Activated naive CD8-positive, alpha-beta T cell treated with anti-CD3 and anti-CD28 coated beads, Interleukin-2, amount 50 U/mL, for 24 hours (primary cell): ENCODE results near the gene TMEM198.

ENCODE experiments used
- ATAC-seq: fragments of 150-1000 bp; cut with Tn5 transposase; one replicate; pipeline ENCODE4 v1.10.0; 2021
- DNase-seq: peaks from one replicate; pipeline ENCODE4 v3.0.0; 2021
- H3K27ac Mint-ChIP-seq: one replicate; pipeline ENCODE4 v1.8.0; 2021; ENCODE audit warnings: mild to moderate bottlenecking, mixed read lengths
- H3K27me3 Mint-ChIP-seq: one replicate; pipeline ENCODE4 v1.8.0; 2021; ENCODE audit warnings: mixed read lengths
- H3K36me3 Mint-ChIP-seq: one replicate; pipeline ENCODE4 v1.8.0; 2021; ENCODE audit warnings: low read depth, mixed read lengths
- H3K4me1 Mint-ChIP-seq: one replicate; pipeline ENCODE4 v1.8.0; 2021; ENCODE audit warnings: mixed read lengths
- H3K4me3 Mint-ChIP-seq: one replicate; pipeline ENCODE4 v1.8.0; 2021; ENCODE audit warnings: mild to moderate bottlenecking, moderate library complexity, mixed read lengths
- H3K9me3 Mint-ChIP-seq: one replicate; pipeline ENCODE4 v1.8.0; 2021; ENCODE audit warnings: mixed read lengths

The TMEM198 gene

GRCh38 chr2:219515874-219516629, 27.8 kb upstream of the TMEM198 start:
- H3K4me3 Mint-ChIP-seq, result no peak overlapping the region
- H3K27me3 Mint-ChIP-seq, result peaks cover 74% of the 10 kb centered on the region
- no peaks in the 10 kb centered on the region for H3K36me3 Mint-ChIP-seq
- DNase-seq, result no peak
- ATAC-seq, result no peak
- peaks cover 8% of the 10 kb centered on the region for H3K4me1 Mint-ChIP-seq
- H3K27ac Mint-ChIP-seq, result no peak overlapping the region
- no peaks in the 10 kb centered on the region for H3K9me3 Mint-ChIP-seq

- no peak for DNase-seq
- H3K36me3 Mint-ChIP-seq, result no peaks in the 10 kb centered on the region
- no peak for ATAC-seq
- H3K27me3 Mint-ChIP-seq, result peaks cover 76% of the 10 kb centered on the region
- no peak overlapping the region for H3K4me3 Mint-ChIP-seq
- H3K27ac Mint-ChIP-seq, result no peak overlapping the region
- no peaks in the 10 kb centered on the region for H3K9me3 Mint-ChIP-seq
- peaks cover 10% of the 10 kb centered on the region for H3K4me1 Mint-ChIP-seq
Observed at GRCh38 chr2:219516888-219517287, 26.9 kb upstream of the TMEM198 start.

- no peaks in the 10 kb centered on the region for H3K9me3 Mint-ChIP-seq
- H3K4me3 Mint-ChIP-seq, result no peak overlapping the region
- H3K36me3 Mint-ChIP-seq, result no peaks in the 10 kb centered on the region
- peaks cover 73% of the 10 kb centered on the region for H3K27me3 Mint-ChIP-seq
- ATAC-seq (no peak), DNase-seq (no peak)
- peaks cover 12% of the 10 kb centered on the region for H3K4me1 Mint-ChIP-seq
- H3K27ac Mint-ChIP-seq, result no peak overlapping the region
Observed at GRCh38 chr2:219517954-219518778, 25.7 kb upstream of the TMEM198 start.

DNA sequence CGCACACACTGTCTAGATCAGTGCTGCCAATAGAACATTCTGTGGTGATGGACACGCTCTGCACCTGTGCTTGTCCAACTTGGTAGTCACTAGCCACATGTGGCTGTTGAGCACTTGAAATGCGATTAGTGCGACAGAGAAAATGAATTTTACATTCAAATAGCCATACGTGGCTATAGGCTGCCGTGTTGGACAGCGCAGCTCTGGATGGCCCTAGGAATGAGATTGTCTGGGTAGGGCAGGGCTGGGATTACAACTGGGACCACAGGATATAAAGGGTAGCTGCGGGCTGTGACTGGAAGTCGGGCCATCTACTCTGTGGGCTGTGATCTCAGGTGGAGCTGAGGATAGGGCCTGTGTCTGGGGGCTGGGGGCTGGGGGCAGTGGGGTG, 24.3 kb upstream of the TMEM198 start:
- Mint-ChIP-seq H3K4me3 (no peak overlapping the region), H3K27me3 (peaks cover 76% of the 10 kb centered on the region), H3K36me3 (no peaks in the 10 kb centered on the region), H3K27ac (no peak overlapping the region), H3K4me1 (peaks cover 10% of the 10 kb centered on the region), H3K9me3 (no peaks in the 10 kb centered on the region)
- DNase-seq, result no peak
- ATAC-seq, result no peak

GRCh38 chr2:219520079-219520478, 23.7 kb upstream of the TMEM198 start:
- H3K9me3 Mint-ChIP-seq, result no peaks in the 10 kb centered on the region
- H3K4me1 Mint-ChIP-seq, result peaks cover 10% of the 10 kb centered on the region
- no peaks in the 10 kb centered on the region for H3K36me3 Mint-ChIP-seq
- DNase-seq, result no peak
- peaks cover 79% of the 10 kb centered on the region for H3K27me3 Mint-ChIP-seq
- H3K4me3 Mint-ChIP-seq, result no peak overlapping the region
- H3K27ac Mint-ChIP-seq, result no peak overlapping the region
- ATAC-seq, result no peak

GRCh38 chr2:219521066-219521880, 22.6 kb upstream of the TMEM198 start:
- ATAC-seq (no peak), DNase-seq (no peak)
- Mint-ChIP-seq H3K4me1 (peaks cover 10% of the 10 kb centered on the region), H3K9me3 (no peaks in the 10 kb centered on the region), H3K36me3 (no peaks in the 10 kb centered on the region), H3K4me3 (no peak overlapping the region), H3K27ac (no peak overlapping the region), H3K27me3 (peaks cover 77% of the 10 kb centered on the region)

- Mint-ChIP-seq H3K36me3 (no peaks in the 10 kb centered on the region), H3K27me3 (peaks cover 77% of the 10 kb centered on the region), H3K27ac (no peak overlapping the region), H3K4me3 (no peak overlapping the region), H3K4me1 (peaks cover 10% of the 10 kb centered on the region), H3K9me3 (no peaks in the 10 kb centered on the region)
- ATAC-seq (no peak), DNase-seq (no peak)
Observed at GRCh38 chr2:219522111-219523030, 21.5 kb upstream of the TMEM198 start.

DNA sequence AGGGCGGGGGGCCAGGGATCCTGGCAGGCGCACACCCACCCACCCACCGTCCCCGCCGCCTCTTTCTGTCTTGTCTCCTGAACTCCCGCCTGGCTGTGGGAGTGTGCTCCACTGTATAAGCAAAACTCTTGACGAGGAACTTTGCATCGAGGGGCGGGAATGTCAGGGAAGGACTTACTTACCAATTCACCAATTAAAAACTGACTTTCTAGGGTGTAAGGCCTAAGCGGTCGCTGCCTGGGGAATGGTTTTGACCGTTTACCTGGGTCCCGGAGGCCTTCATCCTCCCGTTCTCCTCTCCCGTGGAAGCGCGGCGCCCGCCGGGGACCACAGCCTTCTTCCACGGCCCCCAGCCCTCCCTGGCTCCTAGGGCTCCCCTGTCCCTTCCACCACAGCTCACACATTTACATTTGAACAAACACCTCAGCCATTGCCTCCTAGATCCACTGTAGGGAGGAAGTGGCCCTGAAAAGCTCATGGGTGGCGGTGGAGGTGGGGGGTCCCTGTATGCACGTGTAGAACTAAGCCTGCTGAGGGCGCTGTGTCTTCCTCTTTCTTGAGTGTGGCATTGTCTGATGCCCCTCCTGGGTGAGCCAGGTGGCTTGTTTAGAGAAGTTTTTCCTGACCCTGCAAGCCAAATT, 20.7 kb upstream of the TMEM198 start:
- H3K27ac Mint-ChIP-seq, result no peak overlapping the region
- no peaks in the 10 kb centered on the region for H3K36me3 Mint-ChIP-seq
- H3K9me3 Mint-ChIP-seq, result no peaks in the 10 kb centered on the region
- DNase-seq, result no peak
- H3K27me3 Mint-ChIP-seq, result peaks cover 77% of the 10 kb centered on the region
- ATAC-seq, result no peak
- H3K4me1 Mint-ChIP-seq, result peaks cover 10% of the 10 kb centered on the region
- no peak overlapping the region for H3K4me3 Mint-ChIP-seq

DNA sequence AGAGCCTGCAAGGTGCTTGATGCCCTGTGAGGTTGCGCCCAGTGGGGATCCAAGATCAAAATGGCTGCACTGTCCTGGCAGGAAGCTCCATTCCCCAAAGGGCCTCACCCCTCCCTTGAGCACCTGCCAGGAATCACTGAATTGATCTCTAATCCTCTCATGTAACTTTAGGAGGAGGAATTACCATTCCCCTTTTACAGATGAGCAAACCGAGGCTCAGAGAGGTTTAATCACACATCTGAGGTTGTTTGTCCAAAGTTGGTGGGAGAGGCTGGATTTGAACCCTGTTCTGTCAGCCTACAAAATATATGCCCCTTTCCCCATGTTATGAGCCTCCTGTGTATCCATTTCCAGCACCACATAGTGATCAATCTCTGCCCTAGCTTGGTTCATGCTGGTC, 19.0 kb upstream of the TMEM198 start:
- Mint-ChIP-seq H3K36me3 (no peaks in the 10 kb centered on the region), H3K9me3 (no peaks in the 10 kb centered on the region), H3K27me3 (peaks cover 85% of the 10 kb centered on the region), H3K27ac (no peak overlapping the region), H3K4me3 (no peak overlapping the region), H3K4me1 (peaks cover 10% of the 10 kb centered on the region)
- ATAC-seq, result no peak
- no peak for DNase-seq

GRCh38 chr2:219525533-219526232, 18.1 kb upstream of the TMEM198 start:
- H3K4me1 Mint-ChIP-seq, result peaks cover 10% of the 10 kb centered on the region
- H3K4me3 Mint-ChIP-seq, result no peak overlapping the region
- H3K27ac Mint-ChIP-seq, result no peak overlapping the region
- DNase-seq (no peak), ATAC-seq (no peak)
- peaks cover 86% of the 10 kb centered on the region for H3K27me3 Mint-ChIP-seq
- H3K36me3 Mint-ChIP-seq, result no peaks in the 10 kb centered on the region
- no peaks in the 10 kb centered on the region for H3K9me3 Mint-ChIP-seq

DNA sequence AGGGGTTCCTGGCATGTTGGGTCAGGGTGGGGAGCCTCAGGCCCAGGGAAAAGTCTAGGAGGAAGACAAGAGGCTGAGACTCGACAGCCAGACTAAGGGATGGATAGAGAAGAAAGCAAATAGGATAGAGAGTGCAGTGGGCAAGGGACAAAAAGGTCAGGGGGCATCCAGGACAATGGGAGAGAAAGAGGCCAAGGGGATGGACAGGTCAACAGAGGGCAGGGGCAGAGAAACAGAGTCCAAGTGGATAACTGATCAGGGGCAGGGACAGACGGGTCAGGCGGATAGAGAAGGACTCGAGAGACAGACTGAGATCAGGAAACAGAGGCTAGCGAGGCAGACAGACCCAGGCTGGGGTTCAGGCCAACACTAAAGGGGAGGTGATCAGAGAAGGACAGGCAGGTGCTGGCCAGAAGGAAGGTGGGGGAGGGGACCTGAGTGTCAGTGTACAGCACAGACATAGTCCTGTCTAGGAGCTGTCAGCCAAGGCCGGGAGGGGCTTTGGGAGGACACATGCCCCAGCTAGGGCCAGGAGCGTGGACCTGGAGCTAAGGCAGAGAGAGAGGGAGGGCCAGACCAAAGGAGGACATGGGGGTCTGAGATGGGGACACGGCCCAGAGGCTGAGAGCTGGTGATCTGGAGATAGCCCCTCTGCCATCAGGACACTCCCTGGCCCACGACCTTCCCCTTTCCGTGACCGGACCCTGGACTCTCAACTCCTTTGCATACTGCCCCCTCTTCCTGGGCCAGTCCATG, 17.3 kb upstream of the TMEM198 start:
- peaks cover 10% of the 10 kb centered on the region for H3K4me1 Mint-ChIP-seq
- H3K27me3 Mint-ChIP-seq, result peaks cover 83% of the 10 kb centered on the region
- no peaks in the 10 kb centered on the region for H3K9me3 Mint-ChIP-seq
- no peaks in the 10 kb centered on the region for H3K36me3 Mint-ChIP-seq
- no peak overlapping the region for H3K27ac Mint-ChIP-seq
- no peak for DNase-seq
- no peak for ATAC-seq
- no peak overlapping the region for H3K4me3 Mint-ChIP-seq

- Mint-ChIP-seq H3K27ac (no peak overlapping the region), H3K27me3 (peaks cover 78% of the 10 kb centered on the region), H3K9me3 (no peaks in the 10 kb centered on the region), H3K4me3 (no peak overlapping the region), H3K4me1 (peaks cover 7% of the 10 kb centered on the region), H3K36me3 (no peaks in the 10 kb centered on the region)
- no peak for DNase-seq
- ATAC-seq, result no peak
Observed at GRCh38 chr2:219527076-219527394, 16.8 kb upstream of the TMEM198 start.

DNA sequence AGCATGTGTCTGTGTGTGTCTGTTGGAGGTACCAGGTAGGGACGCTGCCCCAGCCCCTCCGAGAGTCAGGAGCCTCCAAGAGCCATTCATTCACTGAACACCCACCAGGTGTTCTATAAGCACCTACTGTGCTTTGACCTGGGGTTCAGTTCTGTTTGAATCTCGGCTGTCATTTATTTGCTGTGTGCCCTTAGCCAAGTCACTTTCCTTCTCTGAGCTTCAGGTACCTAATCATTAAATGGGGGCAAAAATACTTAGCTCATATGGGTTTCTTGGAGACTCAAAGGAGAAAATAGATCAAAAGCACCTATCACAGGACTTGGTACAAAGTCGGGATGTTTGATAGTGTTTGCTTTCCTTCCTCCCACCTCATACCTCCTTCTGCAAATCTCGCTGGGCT, 16.4 kb upstream of the TMEM198 start:
- H3K4me1 Mint-ChIP-seq, result peaks cover 5% of the 10 kb centered on the region
- no peaks in the 10 kb centered on the region for H3K36me3 Mint-ChIP-seq
- no peak overlapping the region for H3K27ac Mint-ChIP-seq

More for the DNA sequence above, 16.4 kb upstream of the TMEM198 start:
- Mint-ChIP-seq H3K4me3 (no peak overlapping the region), H3K27me3 (peaks cover 78% of the 10 kb centered on the region), H3K9me3 (no peaks in the 10 kb centered on the region)
- ATAC-seq, result no peak
- no peak for DNase-seq
